ENCODE measurements around the gene FAM47E. TPM values are rescaled to one million over a fixed set of nuclear protein-coding genes. Genes with fewer than 3 reads are reported as not detected.

Gene FAM47E
- total RNA-seq, result 0.49 TPM

- H3K9me3 ChIP-seq, result no peaks in the 10 kb centered on the region
- peaks cover 9% of the 10 kb centered on the region for H3K4me1 ChIP-seq
- H3K36me3 ChIP-seq, result no peaks in the 10 kb centered on the region
- peak within 1 kb of the TSS; percentile 61 to 71 for H3K4me3 ChIP-seq
- H3K27ac ChIP-seq, result peak within 1 kb of the TSS; percentile 51
- H3K27me3 ChIP-seq, result no peaks in the 10 kb centered on the region
- DNase-seq (ENCODE audit: extremely low spot score in 2 of 2), result no peak
- TF ChIP-seq POLR2AphosphoS5 (IDR thresholded peaks at IDR 0.05; ENCODE audit: insufficient read depth in 1 of 2, low read depth in 1 of 2) (peak in 1 of 2 donors; percentile 19), CTCF (IDR thresholded peaks at IDR 0.05) (peak in 2 of 3 experiments; percentile 10 to 27), POLR2A (IDR thresholded peaks at IDR 0.05) (no peak)
- intact Hi-C loops (cut with DNase I), result loop anchor here (5.0 kb wide), 1 partner anchor 69 kb away; no protein-coding TSS in a partner anchor
Observed at GRCh38 chr4:76251441-76252270, at the start of gene FAM47E. Gene FAM47E (plus strand): TSS chr4:76251721. CDS start chr4:76251747, 26 bp downstream.

- DNase-seq (ENCODE audit: extremely low spot score in 2 of 2), result peak in 1 of 2 donors; percentile 60
- Histone ChIP-seq H3K27ac (peak overlapping the region; percentile 64), H3K27me3 (no peaks in the 10 kb centered on the region), H3K9me3 (no peaks in the 10 kb centered on the region), H3K4me1 (peaks cover 75% of the 10 kb centered on the region), H3K4me3 (no peak overlapping the region), H3K36me3 (no peaks in the 10 kb centered on the region)
- TF ChIP-seq POLR2A (IDR thresholded peaks at IDR 0.05) (no peak), CTCF (IDR thresholded peaks at IDR 0.05) (no peak), POLR2AphosphoS5 (IDR thresholded peaks at IDR 0.05; ENCODE audit: insufficient read depth in 1 of 2, low read depth in 1 of 2) (no peak)
- intact Hi-C loops (cut with DNase I), result no loop called here
Observed at GRCh38 chr4:76203541-76203940, 48.0 kb upstream of the FAM47E start.

- Histone ChIP-seq H3K4me1 (peaks cover 75% of the 10 kb centered on the region), H3K9me3 (no peaks in the 10 kb centered on the region), H3K27me3 (no peaks in the 10 kb centered on the region), H3K36me3 (no peaks in the 10 kb centered on the region), H3K27ac (peak overlapping the region; percentile 30), H3K4me3 (no peak overlapping the region)
- TF ChIP-seq POLR2A (IDR thresholded peaks at IDR 0.05) (no peak), POLR2AphosphoS5 (IDR thresholded peaks at IDR 0.05; ENCODE audit: insufficient read depth in 1 of 2, low read depth in 1 of 2) (no peak), CTCF (IDR thresholded peaks at IDR 0.05) (no peak)
- intact Hi-C loops (cut with DNase I), result no loop called here
- DNase-seq (ENCODE audit: extremely low spot score in 2 of 2), result peak in 1 of 2 donors; percentile 37
Observed at GRCh38 chr4:76204936-76205335, 46.6 kb upstream of the FAM47E start.

- no peaks in the 10 kb centered on the region for H3K36me3 ChIP-seq
- H3K4me3 ChIP-seq, result no peak overlapping the region
- intact Hi-C loops (cut with DNase I), result no loop called here
- TF ChIP-seq POLR2A (IDR thresholded peaks at IDR 0.05), result no peak
- TF ChIP-seq CTCF (IDR thresholded peaks at IDR 0.05), result no peak
- TF ChIP-seq POLR2AphosphoS5 (IDR thresholded peaks at IDR 0.05; ENCODE audit: insufficient read depth in 1 of 2, low read depth in 1 of 2), result no peak
- peak overlapping the region; percentile 95 for H3K27ac ChIP-seq
- DNase-seq (ENCODE audit: extremely low spot score in 2 of 2), result no peak
- H3K4me1 ChIP-seq, result peaks cover 75% of the 10 kb centered on the region
- H3K9me3 ChIP-seq, result no peaks in the 10 kb centered on the region
- H3K27me3 ChIP-seq, result no peaks in the 10 kb centered on the region
Observed at GRCh38 chr4:76205476-76205875, 46.0 kb upstream of the FAM47E start.
